Heart right ventricle (tissue), 16 donors: ENCODE data around the gene TCF12. TPM values are rescaled to one million over a fixed set of nuclear protein-coding genes. Genes with fewer than 3 reads are reported as not detected.

Source experiments
- ATAC-seq, 8 donors: fragments of 200-7000 bp; cut with Tn5 transposase; one replicate each; pipeline ENCODE4 v1.9.1; 2020; ENCODE audit warnings: mild to moderate bottlenecking in 8 of 8, moderate library complexity in 8 of 8, moderate number of reproducible peaks in 1 of 8
- DNase-seq, 2 donors: peaks; one replicate each; pipeline ENCODE4 v3.0.0-alpha.2; 2020
- H3K27ac ChIP-seq, 10 donors: fragments of 200-600 bp; sonication (generic) in 2 of 10; one replicate each; pipeline versions ENCODE4 v1.5.0 to v1.8.0; 2020 to 2022; ENCODE audit warnings: mild to moderate bottlenecking in 3 of 10
- H3K27me3 ChIP-seq, 7 donors: fragments of 200-600 bp; one replicate each; pipeline ENCODE4 v1.8.0; 2021 to 2022; ENCODE audit warnings: mild to moderate bottlenecking in 2 of 7
- H3K36me3 ChIP-seq, 9 donors: fragments of 200-600 bp; sonication (generic) in 1 of 9; one replicate each; pipeline versions ENCODE4 v1.5.0 to v1.8.0; 2020 to 2022; ENCODE audit warnings: mild to moderate bottlenecking in 2 of 9
- H3K4me1 ChIP-seq, 9 donors: fragments of 200-600 bp; sonication (generic) in 1 of 9; one replicate each; pipeline versions ENCODE4 v1.5.0 to v1.8.0; 2020 to 2022; ENCODE audit warnings: mild to moderate bottlenecking in 4 of 9
- H3K4me3 ChIP-seq, 10 donors: fragments of 200-600 bp; sonication (generic) in 2 of 10; one replicate each; pipeline versions ENCODE4 v1.5.0 to v1.8.0; 2020 to 2022; ENCODE audit warnings: mild to moderate bottlenecking in 7 of 10, moderate library complexity in 2 of 10
- H3K9me3 ChIP-seq, 11 donors: fragments of 200-600 bp in 10 of 11; sonication (generic) in 2 of 11; one replicate each; pipeline versions ENCODE4 v1.5.0 to v1.8.0; 2013 to 2022; ENCODE audit warnings: mild to moderate bottlenecking in 2 of 11, control low read depth in 1 of 11, moderate library complexity in 1 of 11
- WGBS, 2 donors: extraction: QIAGEN DNeasy Blood & Tissue Kit; methylation state at CpG; one replicate each; pipeline ENCODE4 v1.1.7; 2013; ENCODE audit warnings: inconsistent platforms in 1 of 2; 5-methylcytosine and 5-hydroxymethylcytosine counted together
- intact Hi-C, 10 donors: fragments of 100-400 bp; cut with DNase I; formaldehyde crosslinking; loops; one replicate each; pipeline versions ENCODE4 v1.11.1 to v1.14.2; 2022
- polyA plus RNA-seq, 2 donors: library from polyadenylated mRNA; stranded (reverse); fragments of 200-250 nt; gene quantifications; one replicate each; pipeline ENCODE4 v1.2.3, GENCODE V29; 2013
- total RNA-seq, 10 donors: library from RNA; stranded (reverse); fragmentation: NEBNext Ultra II Directional in 3 of 10; extraction: Animal tissue kit (Norgen Biotek cat#: 25700) in 3 of 10; gene quantifications; one replicate each; pipeline versions ENCODE4 v1.2.1 to v1.2.4, GENCODE V29; 2021 to 2023
- TF ChIP-seq, protein P1 (sequence below), 9 donors: fragments of 200-600 bp; sonication (generic) in 2 of 9; IDR thresholded peaks; one replicate each; pipeline versions ENCODE4 v1.5.0 to v1.8.0; 2021 to 2022; ENCODE audit warnings: antibody characterized with exemption in 9 of 9, mild to moderate bottlenecking in 5 of 9, moderate library complexity in 1 of 9
- donor health status: Arrhythmogenic right ventricular cardiomyopathy.
- donor health status: ischemic (EF 13 %, LVEDD 7.1; RV severe dilation, severe dysfunction).
- donor health status: healthy with polysubstance abuse.
- donor health status: DM: no; HTN: yes; CAD: no.
- donor health status: DM: no; HTN: no; CAD: no.
- donor health status: ischemic (EF 25% LVEDD 6.9; RV normal size, moderate dysfunction).
- donor health status: ischemic (EF 25% LVEDD 5.7; RV mildly dilated, moderate dysfunction).
- donor health status: healthy.
- donor health status: DM: yes; HTN: yes; CAD: no.
- donor health status: Ischemic cardiomyopathy.
- donor health status: ischemic (EF 35%, LVEDD 5.7; RV mildly dilated, moderate dysfunction).
- donor health status: nonischemic (EF 11% LVEDD 7.7; RV severe dilation, severe dysfunction).
- donor health status: DM: yes; HTN: yes; CAD: no.
- donor health status: PGD.
- donor health status: ischemic (EF 29% LVEDD 5.4; RV normal size, mild dysfunction).
- donor health status: nonischemic (EF 23%, LVEDD 6.1; RV moderate dilation, normal function).

The TCF12 gene
- total and polyA plus RNA-seq, 12 donors = 8.7 to 55.7 (median 38.4) TPM

DNA sequence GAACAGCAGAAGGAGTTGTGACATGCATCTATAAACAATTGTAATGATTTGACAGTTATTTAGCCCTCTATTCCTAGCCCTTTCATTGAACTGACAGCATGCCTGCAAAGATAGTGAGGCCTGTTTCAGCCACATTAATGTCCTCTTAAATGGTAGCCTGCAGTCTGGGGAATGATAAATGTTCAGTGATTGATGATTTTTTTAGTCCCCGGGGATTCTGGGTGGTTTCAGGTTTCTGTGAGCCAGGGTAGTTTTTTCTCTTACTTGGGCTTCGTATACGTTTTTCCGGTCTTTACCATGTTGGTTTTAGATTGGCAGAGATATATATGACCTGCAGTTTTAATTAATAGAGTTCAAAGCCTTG, 172.0 kb downstream of the TCF12 start:
- Histone ChIP-seq H3K27ac (no peak overlapping the region), H3K4me3 (no peak overlapping the region), H3K36me3 (peaks cover 0 to 38% (median 0%) of the 10 kb centered on the region in 9 donors), H3K9me3 (no peaks in the 10 kb centered on the region), H3K27me3 (no peaks in the 10 kb centered on the region), H3K4me1 (peaks cover 0 to 13% (median 4%) of the 10 kb centered on the region in 9 donors)
- TF ChIP-seq, protein P1, sequence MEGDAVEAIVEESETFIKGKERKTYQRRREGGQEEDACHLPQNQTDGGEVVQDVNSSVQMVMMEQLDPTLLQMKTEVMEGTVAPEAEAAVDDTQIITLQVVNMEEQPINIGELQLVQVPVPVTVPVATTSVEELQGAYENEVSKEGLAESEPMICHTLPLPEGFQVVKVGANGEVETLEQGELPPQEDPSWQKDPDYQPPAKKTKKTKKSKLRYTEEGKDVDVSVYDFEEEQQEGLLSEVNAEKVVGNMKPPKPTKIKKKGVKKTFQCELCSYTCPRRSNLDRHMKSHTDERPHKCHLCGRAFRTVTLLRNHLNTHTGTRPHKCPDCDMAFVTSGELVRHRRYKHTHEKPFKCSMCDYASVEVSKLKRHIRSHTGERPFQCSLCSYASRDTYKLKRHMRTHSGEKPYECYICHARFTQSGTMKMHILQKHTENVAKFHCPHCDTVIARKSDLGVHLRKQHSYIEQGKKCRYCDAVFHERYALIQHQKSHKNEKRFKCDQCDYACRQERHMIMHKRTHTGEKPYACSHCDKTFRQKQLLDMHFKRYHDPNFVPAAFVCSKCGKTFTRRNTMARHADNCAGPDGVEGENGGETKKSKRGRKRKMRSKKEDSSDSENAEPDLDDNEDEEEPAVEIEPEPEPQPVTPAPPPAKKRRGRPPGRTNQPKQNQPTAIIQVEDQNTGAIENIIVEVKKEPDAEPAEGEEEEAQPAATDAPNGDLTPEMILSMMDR (IDR thresholded peaks at IDR 0.05) = no peak
- DNase-seq (no peak), ATAC-seq (no peak)
- intact Hi-C loops = no loop called here
- 84 to 87% methylated on average over 4 of the region's 4 CpGs for WGBS, 2 donors

DNA sequence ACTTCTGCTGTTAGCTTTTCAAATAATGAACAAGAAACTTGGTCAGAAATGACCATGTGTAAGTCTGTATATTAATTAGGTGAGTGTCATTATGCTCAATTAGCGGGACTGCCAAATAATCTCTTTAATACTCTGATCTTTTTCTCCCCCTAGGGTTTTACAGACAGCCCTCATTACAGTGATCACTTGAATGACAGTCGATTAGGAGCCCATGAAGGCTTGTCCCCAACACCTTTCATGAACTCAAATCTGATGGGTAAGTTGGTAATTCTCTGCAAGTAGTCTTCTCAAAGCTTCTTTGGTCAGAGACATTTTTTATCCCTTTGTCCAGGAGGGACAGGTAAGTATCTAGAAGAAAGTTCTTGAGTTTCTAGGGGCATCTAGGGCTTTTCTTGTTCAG, 173.2 kb downstream of the TCF12 start:
- WGBS, 2 donors = 94 to 97% methylated on average over 2 of the region's 2 CpGs
- intact Hi-C loops = no loop called here
- Histone ChIP-seq H3K9me3 (no peaks in the 10 kb centered on the region), H3K4me3 (no peak overlapping the region), H3K4me1 (peaks cover 0 to 13% (median 0%) of the 10 kb centered on the region in 9 donors), H3K36me3 (peaks cover 0 to 40% (median 0%) of the 10 kb centered on the region in 9 donors), H3K27me3 (no peaks in the 10 kb centered on the region), H3K27ac (no peak overlapping the region)
- TF ChIP-seq, protein P1 (IDR thresholded peaks at IDR 0.05) = no peak
- DNase-seq (no peak), ATAC-seq (no peak)

DNA sequence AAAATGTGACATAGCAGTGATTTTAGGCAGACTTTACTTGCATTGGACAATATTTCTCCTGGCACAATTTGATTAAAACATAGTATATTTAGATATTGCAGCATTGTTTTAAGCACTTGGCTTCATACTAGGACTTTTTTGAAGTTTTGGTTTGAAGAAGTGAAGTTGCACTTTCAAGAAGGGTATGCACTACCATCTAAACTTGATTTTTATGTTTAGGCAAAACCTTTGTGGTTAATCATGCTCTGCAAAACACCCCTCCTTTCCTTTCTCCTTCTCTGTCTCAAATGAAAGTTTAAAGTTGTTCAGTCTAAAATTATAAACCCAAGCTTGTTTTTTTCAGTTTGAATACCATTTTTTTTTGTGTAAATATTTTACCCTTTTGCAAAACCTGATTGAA, 173.8 kb downstream of the TCF12 start:
- H3K9me3 ChIP-seq = no peaks in the 10 kb centered on the region
- peaks cover 0 to 13% (median 0%) of the 10 kb centered on the region in 9 donors for H3K4me1 ChIP-seq
- H3K27ac ChIP-seq = no peak overlapping the region
- H3K4me3 ChIP-seq = no peak overlapping the region
- H3K27me3 ChIP-seq = no peaks in the 10 kb centered on the region
- H3K36me3 ChIP-seq = peaks cover 0 to 40% (median 0%) of the 10 kb centered on the region in 9 donors
- ATAC-seq = no peak
- TF ChIP-seq, protein P1 (IDR thresholded peaks at IDR 0.05) = no peak
- intact Hi-C loops = no loop called here
- DNase-seq = no peak

DNA sequence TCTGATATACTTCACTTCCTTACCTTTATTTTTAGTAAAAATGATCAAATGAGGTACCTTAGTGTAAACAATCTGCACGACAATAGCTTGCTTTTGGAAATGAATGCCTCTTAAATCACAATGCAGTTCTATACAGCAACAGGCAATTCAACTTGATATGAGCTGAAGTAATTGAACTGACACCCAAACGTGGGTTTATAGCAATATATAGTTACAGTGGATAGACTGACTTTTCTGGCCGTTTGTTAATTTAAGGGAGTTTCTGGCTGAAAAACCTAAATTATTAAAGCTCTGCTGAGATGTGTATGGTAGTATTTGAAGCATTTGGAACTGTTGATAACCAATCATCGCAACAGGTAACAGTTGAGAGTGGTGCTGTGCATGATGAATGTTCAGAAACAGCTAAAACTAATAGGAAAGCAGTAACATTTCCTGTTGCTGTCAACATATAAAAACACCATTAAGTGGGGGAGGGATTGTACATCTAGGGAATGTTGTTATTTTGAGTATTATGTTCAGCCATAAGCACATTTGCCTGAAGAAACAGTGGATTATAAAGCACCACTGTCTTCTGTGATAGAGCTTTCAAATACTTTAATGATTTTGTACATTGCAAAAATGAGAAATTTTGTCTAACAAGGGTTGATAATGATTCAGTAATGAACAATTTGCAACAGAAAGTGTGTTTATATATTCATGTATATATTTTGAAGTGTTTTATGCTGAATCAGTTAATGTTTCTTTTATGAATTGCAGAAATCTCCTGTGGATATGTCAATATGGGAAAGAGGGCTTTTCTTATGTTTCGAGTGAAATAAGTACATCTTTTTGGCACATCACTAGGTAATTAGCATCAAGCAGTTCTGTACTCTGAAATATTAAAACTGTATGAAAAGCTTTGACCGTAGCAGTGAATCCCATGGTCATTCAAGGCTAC, 176.1 kb downstream of the TCF12 start:
- Histone ChIP-seq H3K9me3 (no peaks in the 10 kb centered on the region), H3K27ac (no peak overlapping the region), H3K4me1 (peaks cover 0 to 9% (median 0%) of the 10 kb centered on the region in 9 donors), H3K36me3 (peaks cover 0 to 40% (median 0%) of the 10 kb centered on the region in 9 donors), H3K4me3 (no peak overlapping the region), H3K27me3 (no peaks in the 10 kb centered on the region)
- TF ChIP-seq, protein P1 (IDR thresholded peaks at IDR 0.05) = no peak
- intact Hi-C loops = no loop called here
- ATAC-seq (no peak), DNase-seq (no peak)
- WGBS, 2 donors = 83 to 84% methylated on average over 6 of the region's 6 CpGs
